K562 (cell line): ENCODE measurements around the gene ARNT2. TPM values are rescaled to one million over a fixed set of nuclear protein-coding genes. Genes with fewer than 3 reads are reported as not detected.

Experiments used
- ATAC-seq: fragments of 200-7000 bp; cut with Tn5 transposase; 3 replicates; pipeline ENCODE4 v1.9.1; 2020; ENCODE audit warnings: moderate library complexity
- BruUV-seq: library from RNA; stranded (reverse); fragments of 400-500 nt; replicated peaks from 2 replicates; lab custom pipeline; 2021; lab: Mats Ljungman, UMichigan
- CTCF ChIA-PET: fragments of 300-600 bp; formaldehyde crosslinking; extraction: SDS; loops from one replicate; lab custom pipeline; 2021; ENCODE audit warnings: low intra/inter-chr PET ratio; lab: Yijun Ruan, JAX
- POLR2A ChIA-PET: fragments of 300-600, 350-650 bp; sonication (Branson Sonifier 250); formaldehyde crosslinking; extraction: SDS; loops from one replicate; lab custom pipeline; 2021; ENCODE audit warnings: antibody characterized with exemption, inconsistent platforms; lab: Yijun Ruan, JAX
- DNase-seq, 4 experiments: peaks; one replicate each; pipeline versions ENCODE4 v3.0.0 to v3.0.0-alpha.2; 2011 to 2018; ENCODE audit warnings: low spot score in 3 of 4, mixed read lengths in 3 of 4; ENCODE audit errors: extremely low read depth in 1 of 4
- FAIRE-seq: peaks from 2 replicates; lab custom pipeline; 2011; peaks lifted over from hg19 to GRCh38; lab: Jason Lieb, UNC
- H2AFZ ChIP-seq: 2 replicates; pipeline ENCODE4 v1.6.0; 2011; ENCODE audit warnings: low read depth, low read length, control low read depth, inconsistent platforms
- H3K27ac ChIP-seq: fragments of 200-600 bp; 3 replicates; pipeline ENCODE4 v1.8.0; 2011; ENCODE audit warnings: low read depth, mild to moderate bottlenecking, control low read depth, inconsistent platforms, low read length, moderate library complexity, mixed read lengths; ENCODE audit errors: extremely low read depth
- H3K27me3 ChIP-seq, 2 experiments: fragments of 300-600 bp in 1 of 2; 2 replicates in 1 of 2; 3 replicates in 1 of 2; pipeline versions ENCODE4 v1.6.0 to v1.8.0; 2011; ENCODE audit warnings: inconsistent platforms in 2 of 2, low read length in 2 of 2, mild to moderate bottlenecking in 1 of 2, mixed read lengths in 1 of 2, moderate library complexity in 1 of 2; ENCODE audit not compliant: control insufficient read depth in 2 of 2, insufficient read depth in 2 of 2
- H3K36me3 ChIP-seq: fragments of 300-600 bp; 3 replicates; pipeline ENCODE4 v1.8.0; 2011; ENCODE audit warnings: mild to moderate bottlenecking, low read length, inconsistent platforms; ENCODE audit not compliant: control insufficient read depth, insufficient read depth
- H3K4me1 ChIP-seq, 2 experiments: fragments of 200-600 bp in 1 of 2; replicated peaks in 1 of 2; 2 replicates in 1 of 2; 3 replicates in 1 of 2; pipeline versions ENCODE4 v1.5.1 to v1.8.0; 2011; ENCODE audit warnings: inconsistent platforms in 2 of 2, low read length in 2 of 2, mild to moderate bottlenecking in 1 of 2, mixed read lengths in 1 of 2, moderate library complexity in 1 of 2; ENCODE audit not compliant: control insufficient read depth in 2 of 2, insufficient read depth in 2 of 2
- H3K4me2 ChIP-seq: 2 replicates; pipeline ENCODE4 v1.6.1; 2011; ENCODE audit warnings: low read length, control low read depth, inconsistent platforms, mixed read lengths; ENCODE audit not compliant: insufficient read depth
- H3K4me3 ChIP-seq: fragments of 200-600 bp; sonication (generic), shearing (Covaris generic); 2 replicates; pipeline ENCODE4 v1.5.1; 2016; ENCODE audit warnings: control low read depth, inconsistent platforms
- H3K79me2 ChIP-seq: fragments of 200-600 bp; 3 replicates; pipeline ENCODE4 v1.8.0; 2011; ENCODE audit warnings: low read length, inconsistent platforms; ENCODE audit not compliant: control insufficient read depth, insufficient read depth
- H3K9ac ChIP-seq, 2 experiments: 2 replicates each; pipeline versions ENCODE4 v1.6.0 to v1.6.1; 2011; ENCODE audit warnings: low read depth in 2 of 2, low read length in 2 of 2, control low read depth in 1 of 2, inconsistent platforms in 1 of 2, mild to moderate bottlenecking in 1 of 2, mixed read lengths in 1 of 2; ENCODE audit not compliant: insufficient read depth in 1 of 2
- H3K9me1 ChIP-seq: one replicate; pipeline ENCODE4 v1.6.0; 2011; ENCODE audit warnings: inconsistent platforms, mild to moderate bottlenecking, low read length, moderate library complexity; ENCODE audit not compliant: control insufficient read depth, insufficient read depth
- H3K9me3 ChIP-seq: replicated peaks from 2 replicates; pipeline ENCODE4 v1.5.1; 2011; ENCODE audit warnings: low read depth, low read length, inconsistent platforms; ENCODE audit not compliant: control insufficient read depth, insufficient read depth
- H4K20me1 ChIP-seq: replicated peaks from 2 replicates; pipeline ENCODE4 v1.6.1; 2011; ENCODE audit warnings: low read length, inconsistent platforms, mixed read lengths; ENCODE audit not compliant: control insufficient read depth, insufficient read depth
- CHD2 ChIP-seq: IDR thresholded peaks from 2 replicates; pipeline ENCODE4 v1.6.1; 2011; ENCODE audit warnings: low read depth, low read length
- KDM5B ChIP-seq: fragments of 200-600 bp; sonication (generic); IDR thresholded peaks from 2 replicates; pipeline ENCODE4 v1.6.1; 2012; ENCODE audit warnings: low read depth, mild to moderate bottlenecking, moderate library complexity, low read length, control low read depth, inconsistent platforms; ENCODE audit not compliant: insufficient replicate concordance
- MTA3 ChIP-seq: fragments of 450-650 bp; formaldehyde crosslinking; IDR thresholded peaks from 2 replicates; pipeline ENCODE4 v1.6.1; 2017; ENCODE audit warnings: mild to moderate bottlenecking, borderline replicate concordance
- TFAM ChIP-seq: fragments of 250-450 bp; sonication (Bioruptor Pico); conservative IDR thresholded peaks from 2 replicates; pipeline ENCODE4 v1.5.0; 2021; ENCODE audit warnings: mild to moderate bottlenecking, moderate library complexity
- WGBS: fragments of 100-300 bp; shearing (Covaris generic); methylation state at CpG from one replicate; pipeline ENCODE4 v1.1.6; 2016; ENCODE audit warnings: low coverage, mixed read lengths; ENCODE audit not compliant: insufficient coverage; ENCODE audit errors: missing lambda C conversion rate; 5-methylcytosine and 5-hydroxymethylcytosine counted together
- in situ Hi-C: fragments of 300-500 bp; cut with MboI; formaldehyde crosslinking; loops from 4 replicates; pipeline ENCODE4 v1.15.0; 2018; ENCODE audit warnings: inconsistent platforms, mixed read lengths
- intact Hi-C: fragments of 100-400 bp; cut with micrococcal nuclease; formaldehyde crosslinking; loops from 2 replicates; pipeline ENCODE4 v1.14.2; 2022
- polyA plus RNA-seq, 8 experiments: library from polyadenylated mRNA; depleted of rRNA in 4 of 8; stranded (reverse) in 5 of 8; unstranded in 3 of 8; fragments of >200 nt; fragmentation: Nextera tagmentation in 2 of 8; fragmentation: Illumina TruSeq in 1 of 8; extraction: Ambion mirVana in 2 of 8; extraction: Trizol in 1 of 8; gene quantifications; 2 replicates each; pipeline versions ENCODE4 v1.2.1 to v1.2.3, GENCODE V29; 2011 to 2014; ENCODE audit warnings: inconsistent platforms in 1 of 8, missing spikeins in 1 of 8
- total RNA-seq, 7 experiments: library from RNA; depleted of rRNA in 6 of 7; stranded (reverse); fragments of >200 nt in 6 of 7; fragmentation: Illumina TruSeq in 2 of 7; extraction: Trizol in 2 of 7; gene quantifications; 2 replicates each; pipeline versions ENCODE4 v1.2.1 to v1.2.3, GENCODE V29; 2011 to 2021; ENCODE audit warnings: low replicate concordance in 1 of 7

Gene ARNT2
- total and polyA plus RNA-seq, 9 of the 15 experiments (the other 6 are each of a cell fraction or from before 2014, with no cell fraction given), result 0.01 TPM; not detected in 8

GRCh38 chr15:80434926-80435720 lies 30.9 kb downstream of the ARNT2 start:
- no peak overlapping the region for H3K27ac ChIP-seq
- H3K79me2 ChIP-seq, result no peaks in the 10 kb centered on the region
- H3K4me3 ChIP-seq, result no peak overlapping the region
- no peak overlapping the region for H2AFZ ChIP-seq
- H3K36me3 ChIP-seq, result no peaks in the 10 kb centered on the region
- TF ChIP-seq CHD2 (no peak), TFAM (CRISPR knock-in tag) (no peak), KDM5B (no peak), MTA3 (no peak)
- in situ Hi-C loops, result no loop called here
- no peaks in the 10 kb centered on the region for H4K20me1 ChIP-seq
- no peaks in the 10 kb centered on the region for H3K9me1 ChIP-seq
- intact Hi-C loops, result no loop called here
- WGBS, result under 1% methylated on average over 12 of the region's 13 CpGs
- BruUV-seq, result no TSS peak
- no peak for DNase-seq
- no peak for ATAC-seq
- H3K4me1 ChIP-seq, result no peaks in the 10 kb centered on the region
- ChIA-PET POLR2A (interaction anchor here (0.6 to 0.7 kb wide), 2 partner anchors 9 to 533 kb away, joined by 3 to 4 read pairs; no protein-coding TSS in a partner anchor), CTCF (no interaction called here)
- no peak overlapping the region for H3K9ac ChIP-seq
- peaks cover 4 to 36% of the 10 kb centered on the region in 2 experiments; a peak in 4 of 5 replicates for H3K27me3 ChIP-seq
- H3K9me3 ChIP-seq, result no peaks in the 10 kb centered on the region
- no peak for FAIRE-seq
- H3K4me2 ChIP-seq, result no peak overlapping the region
